Limb (tissue), 2 donors: ENCODE data around the gene OR2C1.
A peak's percentile ranks its signal among the peaks of the same experiment; 100 is the strongest.

ENCODE experiments used
- DNase-seq, 2 donors: peaks; one replicate each; pipeline ENCODE4 v3.0.0-alpha.2; 2016; ENCODE audit errors: extremely low spot score in 2 of 2

OR2C1 gene

DNA sequence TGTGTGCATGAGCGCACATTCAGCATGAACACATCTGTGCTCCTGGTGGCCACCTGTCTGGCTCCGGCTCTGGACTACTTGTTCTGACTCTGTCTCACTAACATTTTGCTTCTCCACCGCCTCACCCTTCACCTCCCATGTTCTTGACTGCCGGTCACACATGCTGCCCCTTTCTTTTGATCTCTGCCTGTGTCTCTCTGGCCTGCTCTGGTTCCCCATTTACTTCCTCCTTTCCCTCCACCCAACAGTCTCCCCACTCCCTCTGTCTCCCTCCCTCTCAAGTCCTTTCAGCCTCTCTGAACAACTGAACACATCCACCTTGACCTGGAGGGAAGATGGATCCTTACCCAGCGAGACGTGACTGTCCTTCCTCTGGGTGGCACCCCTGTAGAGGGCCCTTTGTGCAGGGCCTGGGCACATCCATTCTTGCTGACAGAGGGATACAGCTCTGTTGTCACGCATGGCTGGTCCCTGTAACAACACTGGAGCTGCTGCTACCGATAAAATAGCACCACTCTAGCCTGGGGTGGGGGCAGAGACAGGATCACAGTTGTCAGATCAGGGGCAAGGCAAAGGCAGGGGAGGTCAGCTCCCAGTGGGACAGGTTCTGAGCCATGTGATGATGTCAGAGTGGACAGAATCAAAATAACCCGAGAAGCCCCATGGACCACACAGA, 34.1 kb downstream of the OR2C1 start:
- DNase-seq, result no peak

GRCh38 chr16:3400446-3400778, 44.7 kb downstream of the OR2C1 start:
- no peak for DNase-seq

- peak; percentile 99 for DNase-seq
Observed at GRCh38 chr16:3400779-3401688, 45.3 kb downstream of the OR2C1 start, which contains the start of the genes ZNF174 and ZSCAN32. Gene ZNF174, plus strand, starts transcription at chr16:3401215. Its CDS starts 790 bp downstream, at chr16:3402005. Gene ZSCAN32, minus strand, starts transcription at chr16:3401004. Its CDS starts 3,447 bp downstream, at chr16:3397557.

DNA sequence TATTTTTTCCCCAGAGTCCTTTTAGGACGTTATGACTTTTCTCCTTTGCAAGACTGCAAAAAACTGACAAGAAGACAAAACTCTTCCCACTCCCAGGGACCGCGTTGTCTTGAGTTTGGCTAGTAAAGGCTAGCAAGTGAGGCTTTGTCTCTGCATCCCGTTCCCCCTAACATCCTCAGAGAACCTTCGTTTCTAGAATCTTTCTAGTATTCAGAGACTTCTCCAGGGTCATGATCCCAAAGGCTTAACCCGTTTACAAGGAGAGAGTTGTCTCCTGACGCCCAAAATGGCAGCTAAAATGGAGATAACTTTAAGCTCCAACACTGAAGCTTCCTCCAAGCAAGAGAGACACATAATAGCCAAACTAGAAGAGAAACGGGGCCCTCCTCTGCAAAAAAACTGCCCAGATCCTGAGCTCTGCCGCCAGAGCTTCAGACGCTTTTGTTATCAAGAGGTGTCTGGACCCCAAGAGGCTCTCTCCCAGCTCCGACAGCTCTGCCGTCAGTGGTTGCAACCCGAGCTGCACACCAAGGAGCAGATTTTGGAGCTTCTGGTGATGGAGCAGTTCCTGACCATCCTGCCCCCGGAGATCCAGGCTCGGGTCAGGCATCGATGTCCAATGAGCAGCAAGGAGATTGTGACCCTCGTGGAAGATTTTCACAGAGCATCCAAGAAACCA, 46.2 kb downstream of the OR2C1 start:
- no peak for DNase-seq
